GM19035 (cell line): ENCODE results near the gene MRPL33.

Experiments
- ATAC-seq: cut with Tn5 transposase; IDR thresholded peaks from one replicate; pipeline ENCODE4 v1.9.1; 2021; ENCODE audit not compliant: unreplicated experiment

The MRPL33 gene

DNA sequence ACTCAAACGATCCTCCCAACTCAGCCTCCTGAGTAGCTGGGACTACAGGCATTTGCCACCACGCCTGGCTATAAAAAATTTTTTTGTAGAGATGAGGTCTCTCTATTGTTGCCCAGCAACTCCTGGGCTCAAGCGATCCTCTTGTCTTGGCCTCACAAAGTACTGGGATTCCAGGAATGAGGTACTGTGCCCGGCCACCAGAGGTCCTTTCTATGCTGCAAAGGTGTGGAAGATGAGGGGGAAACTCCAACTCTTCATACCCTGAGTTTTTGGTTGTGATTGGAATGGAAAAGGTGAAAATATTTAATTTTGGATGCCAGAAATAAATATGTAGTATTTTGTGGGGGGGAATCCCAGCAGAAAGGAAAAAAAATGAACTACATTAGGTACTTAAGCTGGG, 36.0 kb downstream of the MRPL33 start:
- no peak for ATAC-seq

DNA sequence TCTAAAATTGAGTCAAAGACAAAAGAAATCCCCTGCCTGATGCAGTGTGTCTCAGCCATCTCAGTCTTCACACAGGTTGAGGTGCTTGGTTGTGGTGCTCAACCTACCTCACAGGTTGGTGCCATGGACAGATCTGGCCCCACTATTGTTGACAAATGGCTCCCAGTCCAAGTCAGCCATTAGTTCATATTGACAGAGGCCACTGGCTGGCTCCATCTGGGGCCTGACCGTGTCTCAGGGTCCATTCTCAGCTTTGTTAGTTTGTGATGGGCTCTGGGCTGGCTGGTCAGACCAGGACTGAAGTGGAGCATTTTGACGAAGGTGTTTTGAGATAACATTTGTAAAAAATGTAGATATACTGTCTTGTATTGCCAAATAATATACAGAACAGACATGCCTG, 36.9 kb downstream of the MRPL33 start:
- ATAC-seq = no peak

DNA sequence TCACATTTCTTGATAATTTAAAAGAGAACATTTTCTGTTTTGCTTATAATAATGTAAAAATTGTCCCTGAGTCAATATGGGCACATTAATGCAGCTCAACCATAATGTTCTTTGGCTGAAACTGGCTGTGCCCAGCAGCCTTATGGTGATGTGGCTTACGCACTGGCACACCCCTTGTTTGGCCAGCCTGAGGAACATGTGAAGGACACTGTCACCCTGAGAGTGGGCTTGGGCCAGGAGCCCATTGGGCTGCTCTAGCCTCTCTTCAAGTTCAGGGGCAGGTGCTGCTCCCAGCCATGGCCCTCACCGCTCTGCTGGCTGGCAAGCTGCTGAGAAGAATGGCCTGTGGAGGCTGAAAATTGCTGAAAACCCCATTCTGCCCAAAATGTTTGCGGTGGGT, 37.5 kb downstream of the MRPL33 start:
- ATAC-seq = no peak

DNA sequence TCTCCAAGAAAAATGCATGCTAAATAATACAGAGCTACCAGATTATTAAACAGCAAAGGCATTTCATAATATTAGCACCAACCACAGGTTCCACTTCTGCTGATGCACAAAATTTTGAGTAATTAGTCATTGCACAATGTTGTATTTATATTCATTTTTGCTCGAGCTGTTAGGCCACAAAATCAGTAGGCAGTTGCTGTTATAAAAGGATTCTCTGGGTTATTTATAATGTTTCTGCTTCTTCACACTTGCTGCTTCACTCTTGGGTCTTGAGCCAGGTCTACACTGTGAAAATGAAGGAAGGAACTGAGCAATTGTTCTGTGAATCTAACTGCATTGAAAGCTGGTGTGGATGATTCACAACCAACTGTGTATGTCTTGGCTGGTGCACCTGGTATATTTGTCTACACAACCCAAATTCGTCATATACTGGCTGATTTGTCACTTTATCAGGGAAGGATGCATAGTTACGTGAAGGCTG, 38.3 kb downstream of the MRPL33 start:
- no peak for ATAC-seq

DNA sequence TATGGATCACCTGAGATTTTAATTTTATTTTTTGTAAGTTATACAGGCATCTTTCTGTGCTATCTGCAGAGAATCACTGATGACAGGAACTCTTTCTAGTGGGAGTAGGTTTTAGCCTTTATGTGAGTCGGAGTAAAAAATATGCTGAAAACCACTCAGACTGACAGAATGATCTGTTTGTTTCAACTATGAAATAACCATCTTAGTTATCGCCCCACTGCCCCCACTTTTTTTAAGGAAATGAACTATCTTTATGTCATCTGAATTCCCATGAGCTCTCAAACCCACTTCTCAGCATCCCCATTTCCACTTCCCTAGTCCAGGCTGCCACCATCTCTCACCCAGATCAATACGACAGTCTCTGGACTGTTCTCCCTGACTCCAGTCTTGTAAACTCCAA, 38.9 kb downstream of the MRPL33 start:
- no peak for ATAC-seq

DNA sequence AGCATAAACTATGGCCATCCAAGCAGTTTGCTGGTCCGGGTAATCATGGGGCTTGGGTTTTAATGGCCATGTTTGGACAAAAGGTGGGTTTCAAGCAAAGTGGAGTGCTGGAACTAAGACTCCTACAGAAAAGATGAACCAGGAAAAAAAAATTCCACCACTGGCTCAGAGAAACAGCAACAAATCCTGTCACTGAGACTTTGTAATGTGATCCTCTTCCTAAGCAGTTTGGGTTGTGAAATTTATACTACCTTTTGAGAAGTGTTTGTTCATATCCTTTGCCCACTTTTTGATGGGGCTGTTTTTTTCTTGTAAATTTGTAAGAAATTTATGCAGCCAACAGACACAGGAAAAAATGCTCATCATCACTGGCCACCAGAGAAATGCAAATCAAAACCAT, 40.2 kb downstream of the MRPL33 start:
- ATAC-seq = no peak

DNA sequence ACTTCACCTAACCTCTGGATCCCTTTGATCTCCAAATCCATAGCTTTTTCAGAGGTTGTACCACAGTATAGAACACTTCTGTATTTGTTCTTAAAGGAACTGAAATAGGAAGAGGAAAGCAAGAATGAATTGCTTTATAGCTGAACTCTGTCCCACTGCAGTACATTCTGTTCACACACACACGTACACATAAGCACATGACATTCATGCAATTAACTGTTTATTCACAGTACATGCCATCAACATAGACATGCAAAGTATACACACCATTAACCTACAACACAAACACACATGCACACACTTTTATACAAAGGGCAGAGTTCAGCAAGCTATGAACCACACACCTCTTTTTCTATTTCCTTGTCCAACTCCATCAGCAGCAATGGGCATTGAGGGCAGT, 43.2 kb downstream of the MRPL33 start:
- no peak for ATAC-seq

DNA sequence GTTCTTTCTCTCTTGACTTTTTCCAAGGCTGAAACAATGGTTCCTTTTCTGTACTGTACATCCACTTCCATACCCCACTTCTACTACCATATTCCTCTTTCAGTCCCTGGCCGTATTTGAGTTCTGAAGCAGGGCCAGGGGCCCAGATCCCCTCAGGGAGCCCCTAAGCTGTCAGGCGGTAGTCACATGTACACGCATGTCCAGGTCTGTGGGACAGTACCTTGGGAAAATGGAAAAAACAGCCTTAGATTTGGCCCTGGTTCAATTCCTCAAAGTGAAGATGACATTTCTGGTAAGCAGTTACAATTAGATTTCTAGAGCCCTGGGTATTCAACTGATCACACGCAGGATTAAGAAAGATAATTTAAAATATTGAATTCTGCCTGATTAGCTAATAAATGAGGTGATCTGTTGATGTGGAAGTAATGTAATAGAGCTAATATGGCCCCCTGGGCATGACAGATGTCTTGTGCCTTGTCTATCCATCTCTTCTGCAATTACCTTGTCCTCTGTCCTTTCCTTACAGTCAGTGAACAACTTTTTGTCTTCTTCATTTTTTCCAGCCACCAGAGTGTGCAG, 44.4 kb downstream of the MRPL33 start:
- no peak for ATAC-seq

DNA sequence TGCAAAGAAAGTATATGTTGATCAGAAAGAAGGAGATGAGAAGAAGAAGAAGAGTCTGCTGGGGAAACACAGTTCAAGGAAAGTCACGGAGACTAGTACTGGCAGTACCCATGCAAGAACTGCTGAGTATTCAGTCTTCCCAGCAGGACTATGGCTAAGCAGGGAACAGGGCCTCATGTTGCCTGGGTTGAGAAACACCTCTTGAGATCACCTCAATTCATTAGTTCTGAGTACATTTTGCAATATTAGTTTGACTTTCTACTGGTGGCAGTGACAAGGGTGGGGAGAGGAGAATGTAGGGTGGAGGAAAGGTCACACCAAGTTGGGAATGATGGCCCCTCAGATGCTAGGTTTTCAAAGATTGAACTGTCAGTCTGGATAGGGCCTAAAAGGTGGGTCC, 50.5 kb downstream of the MRPL33 start:
- ATAC-seq = no peak

DNA sequence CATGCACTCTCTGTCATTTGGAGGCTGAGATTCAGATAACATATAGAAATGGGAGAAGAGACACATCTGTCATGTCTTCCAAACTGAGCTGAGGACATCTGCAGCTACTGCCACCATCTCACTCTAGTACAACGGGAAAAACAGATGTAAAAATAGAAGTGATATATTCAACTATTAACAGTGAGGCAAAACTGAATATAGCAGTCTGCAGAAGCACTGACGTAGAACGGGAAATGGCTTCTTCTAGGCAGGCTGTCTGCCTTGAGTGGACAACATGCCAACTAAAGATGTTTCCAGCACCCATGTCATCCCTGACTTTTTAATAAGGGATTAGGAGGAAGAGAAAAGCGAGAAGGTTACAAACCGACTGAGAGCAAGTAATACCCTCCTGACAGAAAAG, 51.6 kb downstream of the MRPL33 start:
- no peak for ATAC-seq

DNA sequence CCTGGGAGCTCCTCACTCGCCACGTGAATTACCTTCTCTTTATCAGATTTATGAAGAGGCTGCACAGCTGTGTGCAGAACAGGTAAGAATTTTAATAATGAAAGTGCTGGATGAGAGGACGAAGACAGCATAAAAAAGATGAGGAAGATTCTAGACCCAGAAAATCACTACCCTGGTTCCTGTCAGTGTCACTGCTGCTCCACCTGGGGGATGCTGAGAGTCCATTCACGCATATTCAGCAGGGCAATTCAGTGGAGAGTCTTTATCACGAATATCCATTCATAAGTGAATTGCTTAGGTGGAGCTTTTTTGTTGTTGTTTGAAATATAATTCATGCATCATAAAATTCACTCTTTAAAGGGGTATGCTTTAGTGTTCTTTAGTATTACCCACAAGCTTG, 52.0 kb downstream of the MRPL33 start:
- no peak for ATAC-seq

DNA sequence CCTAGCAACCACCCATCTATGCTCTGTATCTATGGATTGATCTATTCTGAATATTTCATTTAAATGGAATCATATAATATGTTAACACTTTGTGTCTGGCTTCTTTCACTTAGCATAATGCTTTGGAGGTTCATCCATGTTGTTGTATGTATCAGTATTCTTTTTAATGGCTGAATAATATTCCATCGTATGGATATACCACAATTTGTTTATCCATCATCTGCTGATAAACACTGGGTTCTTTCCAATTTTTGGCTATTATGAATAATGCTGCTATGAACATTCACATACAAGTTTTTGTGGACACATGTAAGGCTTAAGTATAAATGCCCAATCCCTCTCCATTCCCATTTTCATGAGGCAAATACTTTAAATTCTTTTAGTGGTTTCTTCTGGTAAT, 52.9 kb downstream of the MRPL33 start:
- ATAC-seq = no peak

DNA sequence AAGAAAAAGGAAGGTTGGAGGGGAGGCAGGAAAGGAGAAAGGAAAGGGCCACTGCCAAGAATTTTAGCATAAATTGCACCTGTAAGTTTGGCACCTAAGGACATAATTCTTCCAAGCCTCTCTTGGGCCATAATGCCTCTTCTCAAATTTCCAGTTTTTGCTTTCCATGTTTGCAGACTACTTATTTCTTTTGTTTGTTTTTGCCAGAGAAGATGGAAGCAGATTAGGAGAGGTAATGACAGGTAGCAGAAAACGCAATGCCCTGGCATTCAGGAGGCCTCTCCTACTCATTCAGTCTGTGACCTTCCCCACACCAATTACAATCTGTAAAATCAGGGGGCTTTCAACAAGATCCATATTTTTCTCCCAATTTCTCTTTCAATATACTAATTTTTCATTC, 56.8 kb downstream of the MRPL33 start:
- ATAC-seq = no peak
